PC-3 (cell line): ENCODE data around the gene APOL6.
"Not testable (repeated sequence)": the region's sequence is repeated elsewhere in the genome, so short reads cannot be mapped to it uniquely, and the experiment has no call there.

ENCODE experiments used
- EZH2 ChIP-seq: fragments of 300-600 bp; sonication (generic); IDR thresholded peaks from one replicate; pipeline ENCODE4 v1.6.1; 2017; ENCODE audit warnings: antibody characterized with exemption, mild to moderate bottlenecking, low read length; ENCODE audit not compliant: unreplicated experiment
- TF ChIP-seq, protein P1 (sequence below): fragments of 300-600 bp; sonication (generic); conservative IDR thresholded peaks from 2 replicates; pipeline ENCODE4 v1.5.1; 2017; ENCODE audit warnings: antibody characterized with exemption, low read depth, mild to moderate bottlenecking, low read length

DNA sequence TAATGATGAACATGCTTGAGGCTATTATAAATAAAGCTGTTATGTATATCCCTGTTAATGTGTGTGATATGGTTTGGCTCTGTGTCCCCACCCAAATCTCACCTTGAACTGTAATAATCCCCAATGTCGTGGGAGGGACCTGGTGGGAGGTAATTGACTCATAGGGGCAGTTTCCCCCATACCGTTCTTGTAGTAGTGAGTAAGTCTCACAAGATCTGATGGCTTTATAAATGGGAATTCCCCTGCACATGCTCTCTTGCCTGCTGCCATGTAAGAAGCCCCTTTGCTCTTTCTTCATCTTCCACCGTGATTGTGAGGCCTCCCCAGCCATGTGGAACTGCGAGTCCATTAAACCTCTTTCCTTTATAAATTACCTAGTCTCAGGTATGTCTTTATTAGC lies 31.2 kb downstream of the APOL6 start:
- TF ChIP-seq, protein P1, sequence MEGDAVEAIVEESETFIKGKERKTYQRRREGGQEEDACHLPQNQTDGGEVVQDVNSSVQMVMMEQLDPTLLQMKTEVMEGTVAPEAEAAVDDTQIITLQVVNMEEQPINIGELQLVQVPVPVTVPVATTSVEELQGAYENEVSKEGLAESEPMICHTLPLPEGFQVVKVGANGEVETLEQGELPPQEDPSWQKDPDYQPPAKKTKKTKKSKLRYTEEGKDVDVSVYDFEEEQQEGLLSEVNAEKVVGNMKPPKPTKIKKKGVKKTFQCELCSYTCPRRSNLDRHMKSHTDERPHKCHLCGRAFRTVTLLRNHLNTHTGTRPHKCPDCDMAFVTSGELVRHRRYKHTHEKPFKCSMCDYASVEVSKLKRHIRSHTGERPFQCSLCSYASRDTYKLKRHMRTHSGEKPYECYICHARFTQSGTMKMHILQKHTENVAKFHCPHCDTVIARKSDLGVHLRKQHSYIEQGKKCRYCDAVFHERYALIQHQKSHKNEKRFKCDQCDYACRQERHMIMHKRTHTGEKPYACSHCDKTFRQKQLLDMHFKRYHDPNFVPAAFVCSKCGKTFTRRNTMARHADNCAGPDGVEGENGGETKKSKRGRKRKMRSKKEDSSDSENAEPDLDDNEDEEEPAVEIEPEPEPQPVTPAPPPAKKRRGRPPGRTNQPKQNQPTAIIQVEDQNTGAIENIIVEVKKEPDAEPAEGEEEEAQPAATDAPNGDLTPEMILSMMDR, result not testable (repeated sequence)
- TF ChIP-seq EZH2, result not testable (repeated sequence)
